Measurements from ENCODE around the gene DLK2. TPM values are rescaled to one million over a fixed set of nuclear protein-coding genes. Genes with fewer than 3 reads are reported as not detected.

The DLK2 gene
- total and polyA plus RNA-seq, 2 of the 13 experiments (the other 11 are each of a cell fraction or from before 2014, with no cell fraction given) = 1.2 to 3.8 TPM

DNA sequence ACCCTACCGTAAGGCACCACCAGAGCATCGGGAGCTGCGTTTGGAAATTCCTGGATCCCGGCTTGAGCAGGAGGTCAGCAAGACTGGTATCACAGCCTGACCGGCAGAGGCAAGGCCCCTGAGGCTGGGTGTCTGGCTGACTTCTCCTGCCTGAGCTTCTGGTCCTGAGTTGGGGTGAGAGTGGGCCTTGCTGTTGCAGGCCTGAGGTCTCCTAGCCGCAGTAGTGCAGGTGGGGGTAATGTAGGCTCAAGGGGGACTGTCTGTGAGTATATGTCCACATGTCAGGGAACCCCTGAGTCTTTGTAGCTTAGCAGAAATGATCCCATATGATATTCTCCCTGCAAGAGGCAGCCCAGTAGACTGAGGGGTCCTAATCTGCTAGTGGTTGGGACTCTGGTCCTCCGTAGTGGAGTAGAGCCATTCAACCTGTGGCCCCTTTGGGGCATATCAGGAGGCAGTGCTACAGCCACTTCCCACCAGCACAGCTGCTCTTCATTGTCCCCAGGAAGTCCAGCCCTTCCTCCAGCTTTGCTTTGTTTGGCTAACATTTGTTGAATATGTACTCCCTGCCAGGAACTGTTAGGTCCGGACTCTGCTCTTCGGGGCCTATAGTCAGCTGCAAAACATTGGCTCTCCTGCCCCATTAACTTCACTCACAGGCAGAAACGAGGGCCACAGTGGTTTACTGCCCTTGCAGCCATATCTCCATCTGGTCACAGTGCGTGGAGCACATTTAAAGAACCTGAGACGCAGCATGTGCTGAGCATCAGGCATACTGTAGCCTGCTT lies 43.9 kb upstream of the DLK2 start (continued):
- TF ChIP-seq ZNF264 (CRISPR knock-in tag; IDR thresholded peaks at IDR 0.05) (no peak), NCOA5 (CRISPR knock-in tag; IDR thresholded peaks at IDR 0.05) (no peak), AGO1 (IDR thresholded peaks at IDR 0.05; ENCODE audit: low read depth, low read length, poor library complexity, severe bottlenecking) (no peak), ZNF235 (CRISPR knock-in tag; IDR thresholded peaks at IDR 0.05; ENCODE audit: borderline replicate concordance) (no peak), ZNF460 (CRISPR knock-in tag; IDR thresholded peaks at IDR 0.05; ENCODE audit: borderline replicate concordance) (no peak), PRMT3 (CRISPR knock-in tag; IDR thresholded peaks at IDR 0.05; ENCODE audit: borderline replicate concordance, low read depth) (no peak), FOXM1 (CRISPR knock-in tag; IDR thresholded peaks at IDR 0.05) (no peak), HDAC2 (CRISPR knock-in tag; IDR thresholded peaks at IDR 0.05) (no peak; the same call in 1 of the 2 replicates), ZFP37 (CRISPR knock-in tag; IDR thresholded peaks at IDR 0.05; ENCODE audit: borderline replicate concordance) (no peak), AHR (CRISPR knock-in tag; IDR thresholded peaks at IDR 0.05) (no peak)
- TF ChIP-seq, protein P1, sequence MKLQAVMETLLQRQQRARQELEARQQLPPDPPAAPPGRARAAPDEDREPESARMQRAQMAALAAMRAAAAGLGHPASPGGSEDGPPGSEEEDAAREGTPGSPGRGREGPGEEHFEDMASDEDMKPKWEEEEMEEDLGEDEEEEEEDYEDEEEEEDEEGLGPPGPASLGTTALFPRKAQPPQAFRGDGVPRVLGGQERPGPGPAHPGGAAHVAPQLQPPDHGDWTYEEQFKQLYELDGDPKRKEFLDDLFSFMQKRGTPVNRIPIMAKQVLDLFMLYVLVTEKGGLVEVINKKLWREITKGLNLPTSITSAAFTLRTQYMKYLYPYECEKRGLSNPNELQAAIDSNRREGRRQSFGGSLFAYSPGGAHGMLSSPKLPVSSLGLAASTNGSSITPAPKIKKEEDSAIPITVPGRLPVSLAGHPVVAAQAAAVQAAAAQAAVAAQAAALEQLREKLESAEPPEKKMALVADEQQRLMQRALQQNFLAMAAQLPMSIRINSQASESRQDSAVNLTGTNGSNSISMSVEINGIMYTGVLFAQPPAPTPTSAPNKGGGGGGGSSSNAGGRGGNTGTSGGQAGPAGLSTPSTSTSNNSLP (IDR thresholded peaks at IDR 0.05; ENCODE audit: low read depth, low read length) = no peak
- TF ChIP-seq, protein P2, sequence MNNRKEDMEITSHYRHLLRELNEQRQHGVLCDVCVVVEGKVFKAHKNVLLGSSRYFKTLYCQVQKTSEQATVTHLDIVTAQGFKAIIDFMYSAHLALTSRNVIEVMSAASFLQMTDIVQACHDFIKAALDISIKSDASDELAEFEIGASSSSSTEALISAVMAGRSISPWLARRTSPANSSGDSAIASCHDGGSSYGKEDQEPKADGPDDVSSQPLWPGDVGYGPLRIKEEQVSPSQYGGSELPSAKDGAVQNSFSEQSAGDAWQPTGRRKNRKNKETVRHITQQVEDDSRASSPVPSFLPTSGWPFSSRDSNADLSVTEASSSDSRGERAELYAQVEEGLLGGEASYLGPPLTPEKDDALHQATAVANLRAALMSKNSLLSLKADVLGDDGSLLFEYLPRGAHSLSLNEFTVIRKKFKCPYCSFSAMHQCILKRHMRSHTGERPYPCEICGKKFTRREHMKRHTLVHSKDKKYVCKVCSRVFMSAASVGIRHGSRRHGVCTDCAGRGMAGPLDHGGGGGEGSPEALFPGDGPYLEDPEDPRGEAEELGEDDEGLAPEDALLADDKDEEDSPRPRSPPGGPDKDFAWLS (CRISPR knock-in tag; IDR thresholded peaks at IDR 0.05; ENCODE audit: borderline replicate concordance) = no peak
- TF ChIP-seq, protein P3, sequence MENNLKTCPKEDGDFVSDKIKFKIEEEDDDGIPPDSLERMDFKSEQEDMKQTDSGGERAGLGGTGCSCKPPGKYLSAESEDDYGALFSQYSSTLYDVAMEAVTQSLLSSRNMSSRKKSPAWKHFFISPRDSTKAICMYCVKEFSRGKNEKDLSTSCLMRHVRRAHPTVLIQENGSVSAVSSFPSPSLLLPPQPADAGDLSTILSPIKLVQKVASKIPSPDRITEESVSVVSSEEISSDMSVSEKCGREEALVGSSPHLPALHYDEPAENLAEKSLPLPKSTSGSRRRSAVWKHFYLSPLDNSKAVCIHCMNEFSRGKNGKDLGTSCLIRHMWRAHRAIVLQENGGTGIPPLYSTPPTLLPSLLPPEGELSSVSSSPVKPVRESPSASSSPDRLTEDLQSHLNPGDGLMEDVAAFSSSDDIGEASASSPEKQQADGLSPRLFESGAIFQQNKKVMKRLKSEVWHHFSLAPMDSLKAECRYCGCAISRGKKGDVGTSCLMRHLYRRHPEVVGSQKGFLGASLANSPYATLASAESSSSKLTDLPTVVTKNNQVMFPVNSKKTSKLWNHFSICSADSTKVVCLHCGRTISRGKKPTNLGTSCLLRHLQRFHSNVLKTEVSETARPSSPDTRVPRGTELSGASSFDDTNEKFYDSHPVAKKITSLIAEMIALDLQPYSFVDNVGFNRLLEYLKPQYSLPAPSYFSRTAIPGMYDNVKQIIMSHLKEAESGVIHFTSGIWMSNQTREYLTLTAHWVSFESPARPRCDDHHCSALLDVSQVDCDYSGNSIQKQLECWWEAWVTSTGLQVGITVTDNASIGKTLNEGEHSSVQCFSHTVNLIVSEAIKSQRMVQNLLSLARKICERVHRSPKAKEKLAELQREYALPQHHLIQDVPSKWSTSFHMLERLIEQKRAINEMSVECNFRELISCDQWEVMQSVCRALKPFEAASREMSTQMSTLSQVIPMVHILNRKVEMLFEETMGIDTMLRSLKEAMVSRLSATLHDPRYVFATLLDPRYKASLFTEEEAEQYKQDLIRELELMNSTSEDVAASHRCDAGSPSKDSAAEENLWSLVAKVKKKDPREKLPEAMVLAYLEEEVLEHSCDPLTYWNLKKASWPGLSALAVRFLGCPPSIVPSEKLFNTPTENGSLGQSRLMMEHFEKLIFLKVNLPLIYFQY (CRISPR knock-in tag; IDR thresholded peaks at IDR 0.05; ENCODE audit: borderline replicate concordance) = no peak
- TF ChIP-seq, protein P4, sequence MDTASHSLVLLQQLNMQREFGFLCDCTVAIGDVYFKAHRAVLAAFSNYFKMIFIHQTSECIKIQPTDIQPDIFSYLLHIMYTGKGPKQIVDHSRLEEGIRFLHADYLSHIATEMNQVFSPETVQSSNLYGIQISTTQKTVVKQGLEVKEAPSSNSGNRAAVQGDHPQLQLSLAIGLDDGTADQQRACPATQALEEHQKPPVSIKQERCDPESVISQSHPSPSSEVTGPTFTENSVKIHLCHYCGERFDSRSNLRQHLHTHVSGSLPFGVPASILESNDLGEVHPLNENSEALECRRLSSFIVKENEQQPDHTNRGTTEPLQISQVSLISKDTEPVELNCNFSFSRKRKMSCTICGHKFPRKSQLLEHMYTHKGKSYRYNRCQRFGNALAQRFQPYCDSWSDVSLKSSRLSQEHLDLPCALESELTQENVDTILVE (CRISPR knock-in tag; IDR thresholded peaks at IDR 0.05) = no peak
- TF ChIP-seq, protein P5, sequence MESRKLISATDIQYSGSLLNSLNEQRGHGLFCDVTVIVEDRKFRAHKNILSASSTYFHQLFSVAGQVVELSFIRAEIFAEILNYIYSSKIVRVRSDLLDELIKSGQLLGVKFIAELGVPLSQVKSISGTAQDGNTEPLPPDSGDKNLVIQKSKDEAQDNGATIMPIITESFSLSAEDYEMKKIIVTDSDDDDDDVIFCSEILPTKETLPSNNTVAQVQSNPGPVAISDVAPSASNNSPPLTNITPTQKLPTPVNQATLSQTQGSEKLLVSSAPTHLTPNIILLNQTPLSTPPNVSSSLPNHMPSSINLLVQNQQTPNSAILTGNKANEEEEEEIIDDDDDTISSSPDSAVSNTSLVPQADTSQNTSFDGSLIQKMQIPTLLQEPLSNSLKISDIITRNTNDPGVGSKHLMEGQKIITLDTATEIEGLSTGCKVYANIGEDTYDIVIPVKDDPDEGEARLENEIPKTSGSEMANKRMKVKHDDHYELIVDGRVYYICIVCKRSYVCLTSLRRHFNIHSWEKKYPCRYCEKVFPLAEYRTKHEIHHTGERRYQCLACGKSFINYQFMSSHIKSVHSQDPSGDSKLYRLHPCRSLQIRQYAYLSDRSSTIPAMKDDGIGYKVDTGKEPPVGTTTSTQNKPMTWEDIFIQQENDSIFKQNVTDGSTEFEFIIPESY (CRISPR knock-in tag; IDR thresholded peaks at IDR 0.05) = no peak
- TF ChIP-seq, protein P6, sequence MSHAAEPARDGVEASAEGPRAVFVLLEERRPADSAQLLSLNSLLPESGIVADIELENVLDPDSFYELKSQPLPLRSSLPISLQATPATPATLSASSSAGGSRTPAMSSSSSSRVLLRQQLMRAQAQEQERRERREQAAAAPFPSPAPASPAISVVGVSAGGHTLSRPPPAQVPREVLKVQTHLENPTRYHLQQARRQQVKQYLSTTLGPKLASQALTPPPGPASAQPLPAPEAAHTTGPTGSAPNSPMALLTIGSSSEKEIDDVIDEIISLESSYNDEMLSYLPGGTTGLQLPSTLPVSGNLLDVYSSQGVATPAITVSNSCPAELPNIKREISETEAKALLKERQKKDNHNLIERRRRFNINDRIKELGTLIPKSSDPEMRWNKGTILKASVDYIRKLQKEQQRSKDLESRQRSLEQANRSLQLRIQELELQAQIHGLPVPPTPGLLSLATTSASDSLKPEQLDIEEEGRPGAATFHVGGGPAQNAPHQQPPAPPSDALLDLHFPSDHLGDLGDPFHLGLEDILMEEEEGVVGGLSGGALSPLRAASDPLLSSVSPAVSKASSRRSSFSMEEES (CRISPR knock-in tag; IDR thresholded peaks at IDR 0.05) = no peak
